ENCODE results near the gene DPPA5.

GRCh38 chr6:73394577-73395354 lies 40.7 kb upstream of the DPPA5 start, which contains the start of gene DDX43:
- TF ChIP-seq POLR2A (IDR thresholded peaks at IDR 0.05; ENCODE audit: low read length) (no peak), GATA1 (IDR thresholded peaks at IDR 0.05; ENCODE audit: low read depth, low read length) (no peak)
